Fibroblast of pulmonary artery (primary cell): ENCODE measurements around the gene FCN3.
A peak's percentile ranks its signal among the peaks of the same experiment; 100 is the strongest.

Experiments
- DNase-seq: peaks from one replicate; pipeline ENCODE4 v3.0.0-alpha.2; 2010; ENCODE audit warnings: low read depth
- H3K4me3 ChIP-seq: replicated peaks from 2 replicates; pipeline ENCODE4 v1.5.1; 2011; ENCODE audit warnings: low read depth, mild to moderate bottlenecking, control low read depth, low read length, moderate library complexity
- TF ChIP-seq, protein P1 (sequence below): IDR thresholded peaks from 2 replicates; pipeline ENCODE4 v1.5.1; 2011; ENCODE audit warnings: mild to moderate bottlenecking, control low read depth, low read length, inconsistent platforms; ENCODE audit errors: missing control alignments

The FCN3 gene

DNA sequence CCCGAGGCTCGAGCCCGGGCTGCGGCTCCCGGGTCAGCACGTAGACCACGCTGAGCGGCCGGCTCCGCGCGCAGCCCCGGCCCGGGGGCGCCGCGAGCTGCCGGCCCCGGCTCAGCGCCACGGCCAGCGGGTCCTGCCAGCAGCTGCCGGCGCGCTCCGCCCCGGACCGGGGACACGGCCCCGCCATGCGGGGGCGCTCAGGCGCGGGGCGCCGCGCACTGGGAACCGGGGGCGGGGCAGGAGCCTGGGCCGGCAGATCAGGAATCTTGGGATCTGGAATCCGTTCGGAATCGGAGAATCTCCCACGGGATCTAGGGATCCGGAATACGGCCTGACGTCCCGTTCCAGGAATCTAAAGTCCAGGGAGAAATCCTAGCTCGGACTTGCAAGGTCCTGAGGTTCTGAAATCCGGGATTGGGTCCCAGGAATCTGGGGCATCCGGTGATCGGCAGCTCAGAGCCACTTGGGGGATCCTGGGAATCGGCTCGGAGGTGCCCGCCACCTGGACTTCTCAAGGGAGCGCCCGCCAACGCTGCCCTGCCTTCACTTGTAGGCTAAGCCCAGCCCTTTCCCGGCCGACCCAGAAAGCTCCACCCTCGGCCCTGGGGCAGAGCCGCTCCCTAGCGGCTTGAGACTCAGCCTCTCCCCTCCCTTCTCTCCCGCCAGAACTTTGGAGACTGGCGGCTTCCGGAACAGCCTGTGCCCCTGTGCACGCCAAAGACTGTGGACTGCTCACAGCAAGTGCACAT lies 8.0 kb downstream of the FCN3 start, which contains the start of gene MAP3K6:
TSS of gene MAP3K6 (minus strand) at position 551 of the 749 bp plus-strand sequence. CDS start at position 187, 364 bp downstream.
- peak within 1 kb of the TSS; percentile 78 for H3K4me3 ChIP-seq
- DNase-seq, result peak; percentile 74
- TF ChIP-seq, protein P1, sequence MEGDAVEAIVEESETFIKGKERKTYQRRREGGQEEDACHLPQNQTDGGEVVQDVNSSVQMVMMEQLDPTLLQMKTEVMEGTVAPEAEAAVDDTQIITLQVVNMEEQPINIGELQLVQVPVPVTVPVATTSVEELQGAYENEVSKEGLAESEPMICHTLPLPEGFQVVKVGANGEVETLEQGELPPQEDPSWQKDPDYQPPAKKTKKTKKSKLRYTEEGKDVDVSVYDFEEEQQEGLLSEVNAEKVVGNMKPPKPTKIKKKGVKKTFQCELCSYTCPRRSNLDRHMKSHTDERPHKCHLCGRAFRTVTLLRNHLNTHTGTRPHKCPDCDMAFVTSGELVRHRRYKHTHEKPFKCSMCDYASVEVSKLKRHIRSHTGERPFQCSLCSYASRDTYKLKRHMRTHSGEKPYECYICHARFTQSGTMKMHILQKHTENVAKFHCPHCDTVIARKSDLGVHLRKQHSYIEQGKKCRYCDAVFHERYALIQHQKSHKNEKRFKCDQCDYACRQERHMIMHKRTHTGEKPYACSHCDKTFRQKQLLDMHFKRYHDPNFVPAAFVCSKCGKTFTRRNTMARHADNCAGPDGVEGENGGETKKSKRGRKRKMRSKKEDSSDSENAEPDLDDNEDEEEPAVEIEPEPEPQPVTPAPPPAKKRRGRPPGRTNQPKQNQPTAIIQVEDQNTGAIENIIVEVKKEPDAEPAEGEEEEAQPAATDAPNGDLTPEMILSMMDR, result peak; percentile 4

DNA sequence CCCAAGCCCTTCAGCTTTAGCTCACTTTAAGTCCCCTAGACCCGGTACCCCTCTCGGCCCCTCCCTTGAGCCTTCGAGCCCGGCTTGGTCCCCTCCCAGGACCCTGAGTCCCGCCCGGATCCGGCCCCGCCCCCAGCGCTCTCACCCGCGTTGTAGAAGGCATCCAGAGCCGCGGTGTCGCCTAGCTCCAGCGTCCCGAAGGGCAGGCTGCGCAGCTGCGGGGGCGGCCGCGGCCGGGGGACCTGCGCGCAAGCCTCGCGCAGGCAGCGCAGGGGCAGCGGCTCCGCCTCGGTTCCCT lies 8.6 kb downstream of the FCN3 start:
- peak overlapping the region; percentile 78 for H3K4me3 ChIP-seq
- TF ChIP-seq, protein P1, result no peak
- DNase-seq, result peak; percentile 68

DNA sequence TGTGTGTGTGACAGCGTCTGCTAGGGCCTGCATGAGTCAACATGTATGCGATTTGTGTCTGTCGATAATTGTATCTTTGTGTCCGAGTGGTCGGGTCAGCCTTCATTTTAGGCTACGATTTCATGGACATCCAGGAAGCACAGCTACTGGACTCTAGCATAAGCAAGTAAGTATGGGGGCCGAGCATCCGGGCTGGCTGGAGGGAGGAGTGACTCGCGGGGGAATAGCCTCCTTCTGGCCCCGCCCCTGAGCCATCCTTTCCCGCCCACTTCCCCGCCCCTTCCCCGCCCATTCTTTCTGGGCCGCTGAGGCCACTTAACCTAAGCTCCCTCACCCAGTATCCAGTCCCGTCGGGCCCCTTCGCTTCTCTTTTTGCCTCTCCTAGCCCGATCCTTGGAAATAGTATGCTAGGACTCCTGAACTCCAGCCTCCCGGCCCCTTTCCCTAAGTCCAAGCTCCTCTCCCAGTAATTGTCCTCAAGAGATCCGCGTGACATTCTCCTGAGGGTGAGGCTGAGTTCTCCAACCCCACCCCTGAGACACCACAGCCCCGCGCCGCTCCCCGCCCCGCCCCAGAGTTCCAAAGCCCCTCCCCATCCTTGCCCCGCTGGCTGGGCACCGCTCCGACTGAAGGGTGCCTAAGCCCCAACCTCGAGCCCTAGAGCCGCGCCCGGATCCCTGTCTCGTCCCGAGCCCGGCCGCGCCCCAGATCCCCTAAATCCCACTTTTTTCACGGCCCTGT lies 9.1 kb downstream of the FCN3 start:
- TF ChIP-seq, protein P1, result no peak
- H3K4me3 ChIP-seq, result peak overlapping the region; percentile 78
- DNase-seq, result peak; percentile 92

DNA sequence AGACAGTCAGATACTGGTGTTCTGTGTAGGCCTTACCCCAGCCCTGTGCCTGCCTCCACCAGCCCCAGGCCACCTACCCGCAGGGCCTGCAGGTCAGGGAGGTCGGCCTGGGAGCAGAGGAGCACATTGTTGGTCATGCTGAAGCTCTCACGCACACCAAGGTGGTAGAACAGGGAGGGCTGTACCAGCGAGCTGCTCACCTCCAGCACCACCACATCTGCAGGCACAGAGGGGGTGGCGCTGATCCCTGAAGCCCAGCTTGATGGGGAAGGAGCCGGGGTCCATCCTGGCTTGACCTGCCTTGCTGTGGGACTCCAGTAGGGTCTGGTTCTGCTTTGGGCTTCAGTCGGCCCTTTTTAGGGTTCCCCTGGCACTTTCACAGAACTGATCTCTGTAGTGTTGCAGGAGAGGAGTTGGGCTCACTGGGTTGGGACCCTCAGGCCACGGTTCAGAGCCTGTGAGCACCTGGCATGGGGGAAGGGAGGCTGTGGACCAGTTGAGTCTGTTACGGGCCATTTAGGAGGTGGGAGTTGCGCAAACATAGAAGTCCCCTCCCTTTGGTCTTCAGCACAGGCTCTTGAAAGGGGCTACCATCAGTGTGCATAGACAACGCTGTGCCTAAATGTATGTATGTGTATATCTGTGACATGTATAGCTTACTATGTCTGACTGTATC lies 9.8 kb downstream of the FCN3 start:
- TF ChIP-seq, protein P1, result no peak
- peak overlapping the region; percentile 78 for H3K4me3 ChIP-seq

DNA sequence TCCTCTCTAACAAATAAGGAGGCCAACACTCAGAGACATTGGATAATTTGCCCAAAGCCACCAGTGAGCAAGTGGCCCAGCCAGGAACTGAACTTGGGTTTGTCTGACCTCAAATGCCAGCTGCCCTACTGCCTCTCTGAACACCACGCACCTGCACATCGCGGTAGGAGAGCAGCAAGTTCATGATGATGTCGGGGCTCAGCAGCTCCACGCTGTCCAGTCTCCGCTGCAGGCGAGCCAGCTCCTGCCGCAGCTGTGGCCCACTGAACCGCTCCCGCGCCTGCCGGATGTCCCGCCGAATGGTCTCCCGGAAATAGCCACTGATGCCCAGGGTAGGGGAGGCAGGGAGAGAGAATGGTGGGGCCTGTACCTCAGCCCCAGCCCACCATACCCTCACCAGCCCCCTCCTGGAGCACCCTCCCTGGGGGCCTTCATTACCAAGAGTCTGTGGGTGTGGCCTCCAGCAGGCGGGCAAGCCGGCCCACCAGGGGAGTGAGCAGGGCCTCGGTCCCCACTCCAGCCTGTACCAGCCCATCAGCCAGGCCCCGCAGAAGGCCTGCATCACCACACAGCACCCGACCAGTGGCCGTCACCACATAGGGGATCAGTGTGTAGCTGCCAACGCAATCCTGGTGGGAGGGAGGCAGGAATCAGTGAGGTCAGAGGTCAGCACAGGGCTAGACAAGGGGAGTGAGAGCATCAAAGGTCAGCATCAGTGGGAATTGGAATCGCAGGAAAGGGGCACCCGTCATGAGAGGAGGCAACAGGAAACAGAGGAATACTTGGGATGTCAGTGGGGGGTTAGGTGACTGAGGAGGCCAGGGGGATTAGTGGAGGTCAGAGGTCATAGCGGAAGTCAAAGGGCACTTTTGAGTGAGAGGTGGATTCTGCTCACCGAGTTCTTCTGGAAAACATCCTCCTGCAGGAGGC lies 10.6 kb downstream of the FCN3 start:
- no peak overlapping the region for H3K4me3 ChIP-seq
- TF ChIP-seq, protein P1, result no peak
- DNase-seq, result no peak

More for the DNA sequence above, 9.8 kb downstream of the FCN3 start:
- DNase-seq, result no peak

DNA sequence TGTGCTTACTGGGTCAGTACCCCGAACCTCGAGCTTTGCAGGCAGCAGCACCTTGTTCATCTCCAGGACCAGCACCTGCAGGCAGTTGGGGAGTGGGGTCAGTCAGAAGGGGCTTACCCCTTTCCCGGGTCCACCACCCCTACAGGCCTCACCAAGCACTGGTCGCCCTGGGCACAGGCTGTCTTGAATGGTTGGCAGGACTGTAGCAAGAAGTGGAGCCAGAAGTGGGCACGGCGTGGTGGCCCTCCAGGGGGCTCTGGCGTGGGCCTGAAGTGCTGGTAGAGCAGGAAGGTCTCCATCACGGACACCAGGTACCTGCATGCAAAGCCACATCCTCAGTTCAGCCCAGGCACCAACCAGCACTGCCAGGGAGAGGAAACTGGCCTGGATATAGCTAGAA lies 13.1 kb downstream of the FCN3 start:
- H3K4me3 ChIP-seq, result no peak overlapping the region
- DNase-seq, result no peak
- TF ChIP-seq, protein P1, result no peak
